HS-27A (cell line): ENCODE results near the gene KLRK1.
"Not testable (repeated sequence)": the region's sequence is repeated elsewhere in the genome, so short reads cannot be mapped to it uniquely, and the experiment has no call there.

Experiments used
- DNase-seq: peaks from one replicate; pipeline ENCODE4 v3.0.0-alpha.2; 2012; ENCODE audit warnings: low read depth, missing footprints

The KLRK1 gene

DNA sequence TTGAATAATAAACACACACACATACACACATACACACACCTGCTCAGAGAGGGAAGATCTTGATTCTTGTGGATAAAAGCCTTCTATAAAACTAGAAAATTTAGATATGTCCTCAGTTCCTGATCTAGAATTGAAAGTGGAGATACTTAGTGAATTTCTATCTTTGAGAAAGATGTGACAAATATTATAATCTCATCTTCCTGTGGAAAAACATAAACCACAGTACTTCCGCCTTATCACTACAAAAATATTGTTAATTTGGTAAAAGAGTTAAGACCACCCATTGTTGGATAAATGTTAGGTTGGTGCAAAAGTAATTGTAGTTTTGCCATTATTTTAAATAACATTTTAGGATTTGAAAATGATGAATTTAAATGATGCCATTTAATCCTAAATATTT is at the start of gene KLRK1:
TSS of gene KLRK1 (minus strand) at position 138 of the 400 bp plus-strand sequence. CDS start 1,231 bp downstream, outside the sequence.
- no peak for DNase-seq

- DNase-seq, result not testable (repeated sequence)
Measured at GRCh38 chr12:10437601-10438000, 47.8 kb upstream of the KLRK1 start.

DNA sequence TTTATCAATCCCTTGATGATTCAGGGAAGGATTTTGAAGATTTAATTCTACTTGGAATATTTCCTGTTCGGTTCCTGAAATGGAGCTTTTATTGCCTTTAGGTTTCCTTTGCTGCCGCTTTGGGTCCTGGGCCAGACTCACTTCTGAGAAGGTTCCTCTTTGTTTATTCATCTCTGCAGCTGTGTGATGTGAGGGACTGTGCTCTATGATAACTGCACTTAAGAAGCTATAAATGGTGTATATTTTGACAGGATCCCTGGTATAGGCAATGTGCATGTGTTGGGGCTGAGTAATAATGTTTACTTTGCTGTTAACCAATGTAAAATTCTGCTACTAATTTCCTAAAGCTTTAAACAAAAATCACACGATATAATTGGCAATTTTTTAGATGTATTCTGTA is 46.0 kb upstream of the KLRK1 start, which contains the start of gene KLRC2:
TSS of gene KLRC2 (minus strand) at position 195 of the 400 bp plus-strand sequence. CDS start at position 171, 24 bp downstream.
- DNase-seq, result peak; percentile 8

DNA sequence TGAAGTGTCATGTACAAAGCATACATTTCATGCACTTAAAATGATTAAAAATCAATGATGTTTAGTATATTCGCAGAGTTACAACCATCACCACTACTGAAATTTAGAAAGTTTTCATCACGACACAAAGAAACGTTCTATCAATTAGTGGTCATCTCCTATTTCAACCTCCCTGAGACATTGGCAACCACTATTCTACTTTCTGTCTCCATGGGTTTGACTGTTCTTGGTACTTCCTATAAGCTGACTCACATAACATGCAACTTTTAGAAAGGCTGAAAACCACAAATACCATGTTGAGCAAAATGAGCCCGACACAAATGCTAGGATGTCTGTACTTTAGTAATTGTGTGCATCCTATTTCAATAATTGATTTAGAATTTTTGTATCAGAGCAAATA is 40.8 kb upstream of the KLRK1 start:
- DNase-seq, result not testable (repeated sequence)

GRCh38 chr12:10425938-10426337 is 36.1 kb upstream of the KLRK1 start:
- DNase-seq, result not testable (repeated sequence)

GRCh38 chr12:10424260-10424899 is 34.5 kb upstream of the KLRK1 start:
- not testable (repeated sequence) for DNase-seq

DNA sequence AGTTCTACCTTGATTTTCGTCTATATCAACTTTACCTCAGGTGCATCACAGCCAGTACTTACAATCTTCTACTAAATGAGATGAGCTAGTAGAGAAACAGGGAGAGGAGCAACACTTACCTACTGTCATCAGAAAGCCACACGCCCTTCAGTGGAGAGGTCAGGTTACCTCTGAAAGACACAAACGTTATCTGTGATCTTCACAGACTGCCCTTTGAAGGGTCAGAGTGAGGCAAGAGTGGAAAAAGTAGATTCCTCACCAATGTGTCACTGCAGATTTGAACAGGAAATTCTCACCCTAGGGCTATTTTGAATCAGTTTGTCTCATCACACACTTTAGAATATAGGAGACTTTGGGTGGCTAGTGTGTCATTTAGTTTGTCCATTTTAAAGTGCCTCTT is 32.3 kb upstream of the KLRK1 start:
- DNase-seq, result not testable (repeated sequence)

- not testable (repeated sequence) for DNase-seq
Measured at GRCh38 chr12:10420334-10420733, 30.5 kb upstream of the KLRK1 start, which contains the start of gene KLRC3. TSS of gene KLRC3 (minus strand) at chr12:10420595. CDS start at chr12:10420550, 45 bp downstream.

DNA sequence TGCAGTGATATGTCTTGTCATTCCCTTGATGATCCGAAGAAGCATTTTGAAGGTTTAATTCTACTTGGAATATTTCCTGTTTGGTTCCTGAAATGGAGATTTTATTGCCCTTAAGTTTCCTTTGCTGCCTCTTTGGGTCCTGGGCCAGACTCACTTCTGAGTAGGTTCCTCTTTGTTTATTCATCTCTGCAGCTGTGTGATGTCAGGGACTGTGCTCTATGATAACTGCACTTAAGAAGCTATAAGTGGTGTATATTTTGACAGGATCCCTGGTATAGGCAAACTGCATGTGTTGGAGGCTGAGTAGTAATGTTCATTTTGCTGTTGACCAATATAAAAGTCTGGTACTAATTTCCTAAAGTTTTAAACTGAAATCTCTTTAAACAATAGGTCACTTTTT is 19.6 kb upstream of the KLRK1 start, which contains the start of gene KLRC4:
TSS of gene KLRC4 (minus strand) at position 366 of the 400 bp plus-strand sequence. CDS start at position 184, 182 bp downstream.
- DNase-seq, result no peak

GRCh38 chr12:10408842-10409241 is 19.0 kb upstream of the KLRK1 start:
- DNase-seq, result no peak

- no peak for DNase-seq
Measured at GRCh38 chr12:10406725-10407124, 16.9 kb upstream of the KLRK1 start.

DNA sequence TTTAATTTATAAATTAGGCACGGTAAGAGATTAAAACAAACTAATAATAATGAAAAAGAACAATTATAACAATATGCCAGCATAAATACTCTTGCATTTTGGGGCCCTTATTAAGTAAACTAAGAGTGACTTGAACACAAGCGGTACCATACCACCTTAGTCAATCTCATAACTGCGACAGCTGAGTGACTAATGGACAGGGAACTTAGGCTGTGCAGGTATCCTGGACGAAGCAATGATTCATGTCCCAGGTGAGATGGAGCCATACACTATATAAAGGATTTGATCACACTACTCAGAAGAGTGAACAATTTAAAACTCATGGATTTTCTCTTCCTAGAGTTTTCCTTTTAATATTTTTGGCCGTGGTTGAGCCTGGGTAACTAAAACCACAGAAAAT is 15.5 kb upstream of the KLRK1 start:
- DNase-seq, result no peak

GRCh38 chr12:10404798-10405197 is 15.0 kb upstream of the KLRK1 start:
- DNase-seq, result no peak

DNA sequence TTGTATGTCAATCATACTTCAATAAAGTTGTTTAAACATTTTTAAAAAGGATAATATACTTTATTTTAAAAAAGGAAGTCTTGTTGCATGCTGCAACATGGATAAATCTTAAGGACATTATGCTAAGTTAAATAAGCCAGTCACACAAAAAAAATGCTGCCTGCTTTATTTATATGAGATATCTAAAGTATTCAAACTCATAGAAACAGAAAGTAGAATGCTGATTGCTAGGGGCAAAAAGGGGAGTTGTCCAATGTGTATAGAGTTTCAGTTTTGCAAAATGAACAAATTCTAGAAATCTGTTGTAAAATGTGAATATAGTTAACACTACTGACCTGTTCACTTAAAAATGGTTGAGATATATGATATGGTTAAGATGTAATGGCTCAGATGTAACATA is 11.0 kb upstream of the KLRK1 start:
- no peak for DNase-seq

DNA sequence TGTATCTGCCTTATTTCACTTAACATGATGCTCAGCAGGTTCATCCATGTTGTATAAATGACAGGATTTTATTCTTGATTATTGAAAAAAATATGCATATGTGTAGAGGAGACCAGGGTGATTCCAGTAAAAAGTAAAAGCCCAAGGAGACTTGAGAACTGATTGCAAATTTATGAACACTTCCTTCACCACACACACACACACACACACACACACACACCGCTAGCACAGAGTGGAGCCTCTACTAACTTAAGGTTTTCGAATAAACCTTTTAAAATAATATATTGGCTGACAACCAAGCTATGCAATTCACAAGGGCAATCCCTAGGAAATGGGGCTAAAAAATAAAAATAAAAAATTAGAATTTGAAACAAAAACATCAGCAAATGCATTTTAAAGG is 8.3 kb upstream of the KLRK1 start:
- DNase-seq, result no peak

- no peak for DNase-seq
Measured at GRCh38 chr12:10397296-10397695, 7.5 kb upstream of the KLRK1 start.

GRCh38 chr12:10396176-10396575 is 6.3 kb upstream of the KLRK1 start:
- DNase-seq, result not testable (repeated sequence)

DNA sequence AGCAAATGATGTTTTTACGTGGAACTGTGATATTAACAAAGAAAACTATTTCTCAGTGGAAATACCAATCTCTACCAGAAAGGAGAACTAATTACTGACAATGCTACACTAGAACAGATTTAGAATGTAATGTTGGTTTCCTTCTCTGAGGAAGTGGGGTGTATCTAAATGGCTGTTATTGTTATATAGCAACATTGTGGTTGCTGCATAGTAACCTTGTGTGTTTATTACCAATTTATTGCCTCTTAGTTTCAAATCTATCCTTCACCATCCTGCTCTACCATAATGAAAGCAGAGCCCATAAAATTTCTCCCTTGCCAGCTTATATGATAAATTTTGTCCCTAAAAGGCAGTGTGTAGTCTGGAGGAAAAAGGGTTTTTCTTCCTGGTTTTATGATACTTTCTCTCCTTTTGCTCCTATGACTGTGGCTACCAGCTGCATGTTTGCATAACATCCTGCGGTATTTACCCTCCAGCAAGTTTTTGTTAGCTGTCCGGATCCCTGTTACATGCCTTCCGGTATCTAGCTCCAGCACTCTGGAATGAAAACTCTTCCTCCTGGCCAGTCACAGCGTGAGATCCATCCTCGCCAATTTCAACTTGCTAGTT is 5.7 kb upstream of the KLRK1 start:
- no peak for DNase-seq

- not testable (repeated sequence) for DNase-seq
Measured at GRCh38 chr12:10394531-10395152, 4.8 kb upstream of the KLRK1 start.

- DNase-seq, result no peak
Measured at GRCh38 chr12:10393291-10393690, 3.5 kb upstream of the KLRK1 start.

DNA sequence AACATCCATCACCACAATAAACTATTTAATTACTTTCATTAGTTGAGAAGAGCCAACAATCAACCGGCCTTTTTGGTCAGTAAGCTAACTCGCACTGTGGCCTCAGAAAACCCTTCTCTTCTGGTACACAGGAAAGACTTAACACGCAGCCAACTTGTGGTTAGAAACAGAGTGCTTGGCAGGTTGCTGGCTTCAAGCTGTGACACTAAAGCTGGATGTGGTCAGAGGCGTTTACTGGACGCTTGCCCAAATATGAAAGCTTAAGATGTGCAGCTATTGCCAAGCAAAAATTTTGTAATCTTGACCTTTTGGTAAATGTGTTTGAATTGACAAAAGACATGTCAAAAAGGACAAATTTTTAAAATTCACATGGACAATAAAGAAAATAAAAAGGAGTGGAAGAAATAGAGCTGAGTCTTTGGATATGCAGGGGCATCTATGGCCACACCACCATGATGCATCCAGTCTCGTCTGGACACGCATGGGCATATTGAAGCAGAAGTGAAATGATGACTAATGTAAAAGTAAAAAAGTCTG is 2.6 kb upstream of the KLRK1 start:
- peak; percentile 76 for DNase-seq

DNA sequence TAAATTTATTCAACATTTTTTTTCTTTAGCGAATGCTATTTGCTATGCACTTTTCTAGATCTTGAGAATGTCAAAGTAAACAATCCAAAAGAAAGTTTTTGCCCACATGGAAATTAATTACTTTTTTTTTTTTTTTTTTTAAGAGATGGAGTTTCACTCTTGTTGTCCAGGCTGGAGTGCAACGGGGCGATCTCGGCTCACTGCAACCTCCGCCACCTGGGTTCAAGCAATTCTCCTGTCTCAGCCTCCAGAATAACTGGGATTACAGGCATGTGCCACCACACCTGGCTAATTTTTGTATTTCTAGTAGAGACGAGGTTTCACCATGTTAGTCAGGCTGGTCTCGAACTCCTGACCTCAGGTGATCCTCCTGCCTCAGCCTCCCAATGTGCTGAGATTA is 1.1 kb upstream of the KLRK1 start:
- DNase-seq, result not testable (repeated sequence)
